Ramos (cell line): Measurements from ENCODE around the gene FNDC1.

Experiments used
- in situ Hi-C: fragments of 300-500 bp; cut with MboI; formaldehyde crosslinking; loops from one replicate; pipeline ENCODE4 v1.14.3; 2022; ENCODE audit warnings: low sequenced_read_pairs; ENCODE audit not compliant: unreplicated experiment

Gene FNDC1

DNA sequence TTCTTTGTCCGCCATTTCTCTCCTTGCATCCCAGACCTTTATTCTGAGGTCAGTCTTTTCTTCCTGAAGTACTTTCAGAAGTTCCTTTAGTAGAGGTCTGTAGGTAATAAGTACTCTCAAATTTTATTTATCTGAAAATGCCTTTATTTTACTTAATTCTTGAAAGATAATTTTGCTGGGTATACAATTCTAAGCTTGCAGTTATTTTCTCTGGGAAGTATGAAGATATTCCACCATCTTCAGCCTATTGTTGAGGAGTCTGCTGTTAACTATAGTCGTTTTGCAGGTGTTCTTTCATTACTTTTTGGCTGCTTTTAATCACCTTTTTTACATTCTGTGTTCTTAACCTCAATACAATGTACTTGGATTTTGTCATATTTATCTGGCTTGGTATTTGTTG is 13.5 kb upstream of the FNDC1 start:
- in situ Hi-C loops, result loop anchor here (25.0 kb wide), 1 partner anchor 943 kb away; no protein-coding TSS in a partner anchor

- in situ Hi-C loops, result loop anchor here (25.0 kb wide), 1 partner anchor 944 kb away; no protein-coding TSS in a partner anchor
Measured at GRCh38 chr6:159156089-159156488, 13.1 kb upstream of the FNDC1 start.

DNA sequence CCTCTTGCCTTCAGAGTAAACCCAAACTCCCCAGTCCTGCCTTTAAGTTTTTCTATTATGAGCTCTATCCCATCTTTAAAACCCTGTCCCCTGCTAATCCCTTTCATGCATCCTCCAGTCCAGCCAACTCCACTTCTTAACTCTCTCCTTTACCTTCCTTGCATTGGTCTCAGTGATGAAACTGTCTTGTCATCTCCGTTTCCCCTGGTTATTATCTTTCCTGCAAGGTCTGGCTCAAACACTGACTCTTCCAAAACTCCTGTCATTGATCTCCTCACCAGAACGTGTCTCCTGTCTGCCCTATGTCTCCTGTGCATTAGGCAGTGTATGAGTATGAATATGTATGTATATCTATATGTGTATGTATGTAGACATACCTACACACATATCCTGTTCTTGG is 11.8 kb upstream of the FNDC1 start:
- in situ Hi-C loops, result loop anchor here (25.0 kb wide), 1 partner anchor 945 kb away; no protein-coding TSS in a partner anchor

GRCh38 chr6:159161839-159162238 is 7.4 kb upstream of the FNDC1 start:
- in situ Hi-C loops, result loop anchor here (25.0 kb wide), 1 partner anchor 950 kb away; no protein-coding TSS in a partner anchor

DNA sequence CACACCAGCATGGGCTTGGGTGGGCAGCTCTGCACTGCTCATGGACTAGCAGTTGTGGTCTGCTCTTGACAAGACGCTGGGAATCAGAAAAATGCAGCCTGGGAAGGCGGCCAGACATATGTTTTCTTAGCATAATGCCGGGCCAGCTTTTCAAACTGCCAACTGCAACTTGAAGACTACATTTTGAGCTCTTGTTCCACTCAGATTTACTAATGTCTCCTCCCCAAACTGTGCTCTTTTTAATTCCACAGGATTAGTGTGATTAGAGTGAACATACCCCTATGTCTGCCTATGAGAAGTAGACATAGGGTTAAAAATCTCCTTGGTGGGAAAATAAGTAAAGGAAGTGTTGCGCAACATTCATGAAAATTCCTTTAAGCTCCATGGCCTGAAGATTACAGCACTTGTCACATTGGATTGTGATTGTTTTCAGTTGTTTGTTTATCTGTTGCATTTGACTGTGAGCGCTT is 5.3 kb upstream of the FNDC1 start:
- in situ Hi-C loops, result loop anchor here (25.0 kb wide), 1 partner anchor 952 kb away; no protein-coding TSS in a partner anchor

- in situ Hi-C loops, result loop anchor here (25.0 kb wide), 1 partner anchor 956 kb away; no protein-coding TSS in a partner anchor
Measured at GRCh38 chr6:159168536-159169192, 536 bp upstream of the FNDC1 start.

- in situ Hi-C loops, result loop anchor here (10.0 to 25.0 kb wide), 2 partner anchors 475 to 957 kb away; no protein-coding TSS in a partner anchor
Measured at GRCh38 chr6:159169557-159170332, 545 bp downstream of the FNDC1 start.

DNA sequence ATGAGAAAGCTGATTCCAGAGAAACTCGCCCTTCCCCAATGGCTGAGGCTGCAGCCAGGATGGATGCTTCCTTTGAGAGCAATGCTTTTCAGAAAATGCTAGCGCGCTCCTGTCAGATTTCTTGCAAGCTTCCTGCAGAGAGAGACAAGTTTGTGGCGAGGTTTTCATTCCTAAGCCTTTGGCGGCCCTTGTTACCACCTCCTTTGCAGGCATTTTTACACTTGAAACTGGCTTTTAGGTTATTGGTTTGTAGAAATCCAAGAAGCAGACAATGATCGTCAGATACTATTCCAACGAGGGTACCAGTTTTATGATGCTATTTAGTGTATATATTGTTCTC is 1.1 kb downstream of the FNDC1 start:
- in situ Hi-C loops, result loop anchor here (10.0 to 25.0 kb wide), 2 partner anchors 474 to 958 kb away; no protein-coding TSS in a partner anchor

- in situ Hi-C loops, result loop anchor here (10.0 to 25.0 kb wide), 2 partner anchors 474 to 959 kb away; no protein-coding TSS in a partner anchor
Measured at GRCh38 chr6:159170999-159171712, 2.0 kb downstream of the FNDC1 start.

DNA sequence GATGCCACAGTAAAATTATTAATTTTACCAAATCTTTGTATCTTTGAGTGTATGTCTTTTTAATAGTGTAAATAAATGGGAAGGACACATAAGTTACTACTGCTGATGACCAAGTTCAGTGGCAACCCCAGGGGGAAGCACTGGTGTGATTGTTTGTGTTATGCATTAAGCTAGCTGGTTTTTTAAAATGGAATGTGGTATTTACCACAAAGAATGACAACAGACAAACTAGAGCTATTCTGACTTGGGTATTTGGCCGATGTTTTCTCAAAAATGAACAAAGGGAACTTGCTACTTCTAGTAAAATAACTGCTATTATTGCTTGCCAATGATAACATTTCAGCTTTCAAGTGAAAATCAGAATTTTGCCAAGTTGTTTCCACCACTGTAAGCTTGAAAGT is 2.9 kb downstream of the FNDC1 start:
- in situ Hi-C loops, result loop anchor here (10.0 to 25.0 kb wide), 2 partner anchors 473 to 960 kb away; no protein-coding TSS in a partner anchor

DNA sequence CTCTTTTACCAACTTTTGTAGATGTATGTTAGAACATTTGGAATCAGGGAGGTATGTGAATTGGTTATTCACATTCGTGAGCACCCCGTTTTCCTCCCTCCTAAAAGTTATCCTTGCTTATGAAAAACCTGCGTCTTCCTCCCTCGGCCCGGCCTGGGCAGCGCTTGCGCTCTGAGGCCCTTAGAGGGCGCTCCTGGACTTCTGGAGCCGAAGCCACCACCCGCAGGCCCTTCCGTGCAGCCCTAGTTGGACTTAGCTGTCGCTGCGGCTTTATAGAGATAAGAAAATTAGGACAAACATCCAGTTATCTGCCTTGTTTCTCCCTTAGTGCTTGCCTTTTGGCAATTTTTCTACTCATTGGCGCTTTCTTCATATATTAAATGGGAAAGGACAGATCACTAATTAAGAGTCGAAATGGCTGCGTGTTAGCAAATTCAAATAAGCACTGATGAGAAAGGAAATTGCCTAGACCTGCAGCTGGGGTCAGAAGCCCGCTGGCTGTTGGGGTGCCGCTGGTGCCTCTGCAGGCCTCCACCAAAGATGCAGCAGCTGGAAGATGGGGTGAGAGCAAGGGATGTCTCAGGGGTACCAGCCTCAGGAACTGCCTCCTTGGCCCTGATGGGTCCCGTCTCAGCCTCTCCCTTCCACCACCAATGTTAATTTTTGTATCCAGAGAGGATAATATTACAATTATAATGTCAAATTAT is 5.2 kb downstream of the FNDC1 start:
- in situ Hi-C loops, result loop anchor here (10.0 to 25.0 kb wide), 2 partner anchors 470 to 962 kb away; no protein-coding TSS in a partner anchor

GRCh38 chr6:159176913-159177312 is 7.7 kb downstream of the FNDC1 start:
- in situ Hi-C loops, result loop anchor here (10.0 kb wide), 1 partner anchor 468 kb away; no protein-coding TSS in a partner anchor

GRCh38 chr6:159178847-159179246 is 9.6 kb downstream of the FNDC1 start:
- in situ Hi-C loops, result loop anchor here (10.0 kb wide), 1 partner anchor 466 kb away; no protein-coding TSS in a partner anchor

GRCh38 chr6:159180001-159180400 is 10.8 kb downstream of the FNDC1 start:
- in situ Hi-C loops, result no loop called here

GRCh38 chr6:159181914-159182313 is 12.7 kb downstream of the FNDC1 start:
- in situ Hi-C loops, result no loop called here

DNA sequence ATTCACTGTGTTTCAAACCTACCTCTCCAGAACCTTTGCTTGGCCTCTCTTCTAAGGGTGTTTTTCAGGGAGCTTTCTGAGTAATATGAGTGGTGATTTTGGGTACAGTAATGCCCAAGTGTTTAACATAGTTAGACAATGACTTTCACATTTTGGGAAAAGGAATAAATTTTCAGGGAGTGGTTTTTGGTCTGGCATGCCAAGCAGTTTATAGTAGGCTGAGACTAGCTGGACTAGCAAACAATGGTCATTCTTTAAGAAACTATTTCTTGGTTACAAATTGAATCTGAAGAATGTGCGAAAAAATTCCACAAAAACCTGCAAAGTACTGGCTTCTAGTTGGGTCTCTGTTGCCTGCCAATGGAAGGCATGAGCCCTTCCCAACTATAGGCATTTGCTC is 15.4 kb downstream of the FNDC1 start:
- in situ Hi-C loops, result no loop called here

GRCh38 chr6:159190460-159190859 is 21.3 kb downstream of the FNDC1 start:
- in situ Hi-C loops, result no loop called here

GRCh38 chr6:159193923-159194322 is 24.7 kb downstream of the FNDC1 start:
- in situ Hi-C loops, result no loop called here

DNA sequence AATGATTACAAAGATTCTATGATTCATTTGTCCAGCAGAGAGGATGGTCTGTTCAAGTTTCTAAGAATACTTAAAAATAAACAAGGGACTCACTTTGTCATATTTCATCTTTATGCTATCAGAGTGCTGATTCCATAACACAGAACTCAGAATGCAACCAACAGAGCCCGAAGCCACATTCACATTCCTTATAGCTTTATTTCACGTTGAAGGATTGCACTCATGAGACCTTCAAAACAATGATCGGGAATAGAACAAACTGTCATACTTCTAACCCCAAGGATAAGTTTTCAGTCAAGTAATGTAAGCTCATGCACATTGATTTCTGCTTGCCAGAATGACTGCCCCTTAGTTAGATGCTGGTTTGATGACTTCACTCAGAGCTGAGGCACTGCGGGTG is 25.2 kb downstream of the FNDC1 start:
- in situ Hi-C loops, result no loop called here
